ENCODE measurements around the gene RPGRIP1L. TPM values are rescaled to one million over a fixed set of nuclear protein-coding genes. Genes with fewer than 3 reads are reported as not detected.

RPGRIP1L gene
- total and polyA plus RNA-seq, 2 of the 13 experiments (the other 11 are each of a cell fraction or from before 2014, with no cell fraction given): 5.0 to 13.5 TPM

- intact Hi-C loops (cut with micrococcal nuclease; ENCODE audit: unreplicated experiment): no loop called here
- H3K27ac ChIP-seq (ENCODE audit: extremely low read length, insufficient read depth, low read length): no peak overlapping the region
- no peaks in the 10 kb centered on the region for H3K36me3 ChIP-seq (replicated peaks in 1 of 2; ENCODE audit: control insufficient read depth in 1 of 2, insufficient read depth in 2 of 2, low read length in 2 of 2)
- FAIRE-seq (no peak), ATAC-seq (no peak), DNase-seq (ENCODE audit: low spot score) (no peak)
- H4K20me1 ChIP-seq (ENCODE audit: insufficient read depth, low read length): no peaks in the 10 kb centered on the region
- POLR2A ChIA-PET: interaction anchor here (2.3 kb wide), 1 partner anchor 11 kb away, joined by 6 read pairs; the partner anchor contains the start of genes FTO and RPGRIP1L
- H2AFZ ChIP-seq (ENCODE audit: low read length): no peak overlapping the region
- no peak for TF ChIP-seq GTF2F1 (IDR thresholded peaks at IDR 0.05; ENCODE audit: low read length)
- TF ChIP-seq PRDM15 (CRISPR knock-in tag; IDR thresholded peaks at IDR 0.05): no peak
- TF ChIP-seq RARA (CRISPR knock-in tag; IDR thresholded peaks at IDR 0.05): no peak
- TF ChIP-seq ELF1 (CRISPR knock-in tag; IDR thresholded peaks at IDR 0.05): no peak
- no peak for TF ChIP-seq ARNTL (CRISPR knock-in tag; IDR thresholded peaks at IDR 0.05)
- no peak for TF ChIP-seq FOXM1 (CRISPR knock-in tag; IDR thresholded peaks at IDR 0.05)
- no peak for TF ChIP-seq ZFP37 (CRISPR knock-in tag; IDR thresholded peaks at IDR 0.05; ENCODE audit: borderline replicate concordance)
- no peak for TF ChIP-seq LRRFIP1 (CRISPR knock-in tag; conservative IDR thresholded peaks at IDR 0.05)
- H3K79me2 ChIP-seq (ENCODE audit: insufficient read depth, low read length): peaks cover 38% of the 10 kb centered on the region
- H3K9ac ChIP-seq (ENCODE audit: insufficient read depth, low read depth, low read length): no peak overlapping the region
- H3K9me3 ChIP-seq (ENCODE audit: low read length): no peaks in the 10 kb centered on the region
- 93% methylated on average over 2 of the region's 2 CpGs for WGBS (ENCODE audit: low lambda C conversion rate)
- H3K27me3 ChIP-seq (ENCODE audit: control insufficient read depth in 1 of 2, insufficient read depth in 2 of 2, low read length in 2 of 2): no peaks in the 10 kb centered on the region
- no TSS peak for BruUV-seq (replicated peaks)
- H3K4me1 ChIP-seq (ENCODE audit: insufficient read depth, low read length): peaks cover 13% of the 10 kb centered on the region; the same call in 1 of the 2 replicates
- CTCF ChIA-PET (ENCODE audit: low intra/inter-chr PET ratio, low total read pairs): no interaction called here
- no peak overlapping the region for H3K4me3 ChIP-seq (replicated peaks in 1 of 3; ENCODE audit: insufficient read depth in 1 of 3, low read depth in 2 of 3, low read length in 3 of 3)
- in situ Hi-C loops (cut with HindIII; ENCODE audit: extremely low pct_ligation_motif_present, low pct_unique_long_range_greater_than_20kb): no loop called here
- no peak overlapping the region for H3K4me2 ChIP-seq (ENCODE audit: low read depth, low read length)
Observed at GRCh38 chr16:53715023-53715384, 11.3 kb upstream of the RPGRIP1L start.
